Parathyroid adenoma (tissue), 2 donors: ENCODE measurements around the gene FAM114A2.

ENCODE experiments used
- H2AFZ ChIP-seq: fragments of 300-600 bp; sonication (generic); one replicate; pipeline ENCODE4 v1.7.0; 2017; ENCODE audit warnings: antibody characterized with exemption, mild to moderate bottlenecking
- H3K27ac ChIP-seq: fragments of 300-600 bp; sonication (generic); one replicate; pipeline ENCODE4 v1.7.0; 2017
- H3K27me3 ChIP-seq: fragments of 300-600 bp; sonication (generic); one replicate; pipeline ENCODE4 v1.7.0; 2017; ENCODE audit warnings: low read length; ENCODE audit not compliant: control insufficient read depth, insufficient read depth
- H3K36me3 ChIP-seq: fragments of 300-600 bp; sonication (generic); one replicate; pipeline ENCODE4 v1.7.0; 2017; ENCODE audit warnings: low read length; ENCODE audit not compliant: control insufficient read depth, insufficient read depth
- H3K4me1 ChIP-seq: fragments of 300-600 bp; sonication (generic); one replicate; pipeline ENCODE4 v1.7.0; 2017; ENCODE audit warnings: control low read depth
- H3K4me2 ChIP-seq: fragments of 300-600 bp; sonication (generic); one replicate; pipeline ENCODE4 v1.7.0; 2017; ENCODE audit warnings: low read length
- H3K4me3 ChIP-seq: fragments of 300-600 bp; sonication (generic); one replicate; pipeline ENCODE4 v1.7.0; 2017; ENCODE audit warnings: low read depth, low read length
- H3K79me2 ChIP-seq: fragments of 300-600 bp; sonication (generic); one replicate; pipeline ENCODE4 v1.7.0; 2017; ENCODE audit warnings: control low read depth
- H3K9ac ChIP-seq: fragments of 300-600 bp; sonication (generic); one replicate; pipeline ENCODE4 v1.7.0; 2017; ENCODE audit warnings: mild to moderate bottlenecking
- H3K9me3 ChIP-seq: fragments of 300-600 bp; sonication (generic); one replicate; pipeline ENCODE4 v1.7.0; 2017; ENCODE audit warnings: low read length; ENCODE audit not compliant: control insufficient read depth
- TF ChIP-seq, protein P1 (sequence below): fragments of 300-600 bp; sonication (generic); IDR thresholded peaks from one replicate; pipeline ENCODE4 v1.7.0; 2017; ENCODE audit warnings: antibody characterized with exemption, mild to moderate bottlenecking
- donor health status: primary hyperparathyroidism.

The FAM114A2 gene

GRCh38 chr5:154058055-154059038 lies 19.6 kb upstream of the FAM114A2 start:
- Histone ChIP-seq H3K4me1 (peaks cover 26% of the 10 kb centered on the region), H3K27me3 (no peaks in the 10 kb centered on the region), H3K9me3 (no peaks in the 10 kb centered on the region), H3K9ac (no peak overlapping the region), H3K79me2 (peaks cover 9% of the 10 kb centered on the region), H3K4me2 (no peak overlapping the region), H3K4me3 (no peak overlapping the region), H3K27ac (no peak overlapping the region), H3K36me3 (no peaks in the 10 kb centered on the region), H2AFZ (no peak overlapping the region)
- TF ChIP-seq, protein P1, sequence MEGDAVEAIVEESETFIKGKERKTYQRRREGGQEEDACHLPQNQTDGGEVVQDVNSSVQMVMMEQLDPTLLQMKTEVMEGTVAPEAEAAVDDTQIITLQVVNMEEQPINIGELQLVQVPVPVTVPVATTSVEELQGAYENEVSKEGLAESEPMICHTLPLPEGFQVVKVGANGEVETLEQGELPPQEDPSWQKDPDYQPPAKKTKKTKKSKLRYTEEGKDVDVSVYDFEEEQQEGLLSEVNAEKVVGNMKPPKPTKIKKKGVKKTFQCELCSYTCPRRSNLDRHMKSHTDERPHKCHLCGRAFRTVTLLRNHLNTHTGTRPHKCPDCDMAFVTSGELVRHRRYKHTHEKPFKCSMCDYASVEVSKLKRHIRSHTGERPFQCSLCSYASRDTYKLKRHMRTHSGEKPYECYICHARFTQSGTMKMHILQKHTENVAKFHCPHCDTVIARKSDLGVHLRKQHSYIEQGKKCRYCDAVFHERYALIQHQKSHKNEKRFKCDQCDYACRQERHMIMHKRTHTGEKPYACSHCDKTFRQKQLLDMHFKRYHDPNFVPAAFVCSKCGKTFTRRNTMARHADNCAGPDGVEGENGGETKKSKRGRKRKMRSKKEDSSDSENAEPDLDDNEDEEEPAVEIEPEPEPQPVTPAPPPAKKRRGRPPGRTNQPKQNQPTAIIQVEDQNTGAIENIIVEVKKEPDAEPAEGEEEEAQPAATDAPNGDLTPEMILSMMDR: no peak

DNA sequence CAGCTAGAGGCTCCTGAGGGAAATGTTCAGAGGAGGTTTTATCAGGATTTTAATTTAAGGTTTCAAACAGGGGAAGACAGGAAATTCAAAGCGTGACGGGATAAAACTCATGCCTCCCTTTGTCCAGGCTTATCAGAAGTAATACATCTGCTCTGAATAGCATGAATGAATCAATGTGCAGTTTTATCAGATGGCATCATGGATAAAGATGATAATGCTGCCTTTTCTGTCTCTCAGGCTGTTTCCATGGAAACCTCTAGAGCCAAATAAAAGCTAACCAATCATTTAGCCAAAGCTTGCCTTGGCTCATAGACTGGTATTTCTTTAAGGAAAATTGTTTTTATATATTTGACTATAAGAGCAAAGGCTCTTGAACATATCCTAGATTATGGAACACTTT lies 16.5 kb upstream of the FAM114A2 start:
- H3K9ac ChIP-seq: no peak overlapping the region
- peaks cover 26% of the 10 kb centered on the region for H3K4me1 ChIP-seq

DNA sequence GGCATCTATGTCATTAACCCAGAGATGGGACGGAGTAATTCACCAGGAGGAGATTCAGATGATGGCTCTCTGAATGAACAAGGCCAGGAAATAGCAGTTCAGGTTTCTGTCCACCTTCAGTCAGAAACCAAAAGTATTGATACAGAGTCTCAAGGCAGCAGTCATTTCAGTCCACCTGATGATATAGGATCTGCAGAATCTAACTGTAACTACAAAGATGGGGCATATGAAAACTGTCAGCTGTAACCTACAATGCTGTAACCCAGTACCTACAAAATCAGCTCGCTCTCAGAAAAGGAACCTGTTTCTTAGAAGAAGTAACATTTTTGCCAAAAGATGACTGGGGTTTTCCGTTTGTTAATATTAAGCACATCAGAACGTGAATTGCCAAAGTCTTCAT lies 14.8 kb upstream of the FAM114A2 start:
- Histone ChIP-seq H3K36me3 (no peaks in the 10 kb centered on the region), H3K27me3 (no peaks in the 10 kb centered on the region), H3K4me3 (no peak overlapping the region), H3K9ac (no peak overlapping the region), H3K4me1 (peaks cover 14% of the 10 kb centered on the region), H3K9me3 (no peaks in the 10 kb centered on the region), H3K27ac (no peak overlapping the region), H2AFZ (no peak overlapping the region), H3K79me2 (peaks cover 4% of the 10 kb centered on the region), H3K4me2 (no peak overlapping the region)
- TF ChIP-seq, protein P1: no peak

More for the DNA sequence above, 16.5 kb upstream of the FAM114A2 start:
- Histone ChIP-seq H3K27ac (peak overlapping the region; percentile 34), H3K27me3 (no peaks in the 10 kb centered on the region), H3K9me3 (no peaks in the 10 kb centered on the region), H3K79me2 (peaks cover 9% of the 10 kb centered on the region), H3K36me3 (no peaks in the 10 kb centered on the region), H3K4me3 (no peak overlapping the region), H2AFZ (no peak overlapping the region), H3K4me2 (no peak overlapping the region)
- TF ChIP-seq, protein P1: no peak

DNA sequence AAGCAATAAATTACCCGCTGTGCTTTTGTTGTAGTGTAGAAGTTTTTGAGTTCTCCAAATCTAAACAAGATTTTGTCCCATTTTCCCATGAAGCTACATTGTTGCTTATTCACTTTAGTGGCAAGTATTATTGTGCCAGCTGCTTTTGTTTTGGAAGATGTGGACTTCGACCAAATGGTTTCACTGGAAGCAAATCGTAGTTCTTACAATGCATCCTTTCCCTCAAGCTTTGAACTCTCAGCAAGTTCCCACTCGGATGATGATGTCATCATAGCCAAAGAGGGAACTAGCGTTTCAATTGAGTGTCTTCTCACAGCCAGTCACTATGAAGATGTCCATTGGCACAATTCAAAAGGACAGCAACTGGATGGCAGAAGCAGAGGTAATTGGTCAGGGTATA lies 10.9 kb upstream of the FAM114A2 start:
- no peak overlapping the region for H3K27ac ChIP-seq

More for the DNA sequence above, 10.9 kb upstream of the FAM114A2 start:
- Histone ChIP-seq H3K9me3 (no peaks in the 10 kb centered on the region), H3K79me2 (peaks cover 5% of the 10 kb centered on the region), H3K4me1 (peaks cover 22% of the 10 kb centered on the region), H3K9ac (no peak overlapping the region), H3K4me2 (no peak overlapping the region), H3K4me3 (no peak overlapping the region), H3K27me3 (no peaks in the 10 kb centered on the region), H3K36me3 (no peaks in the 10 kb centered on the region), H2AFZ (no peak overlapping the region)
- TF ChIP-seq, protein P1: no peak
